Peyer's patch (tissue), 4 donors: Measurements from ENCODE around the gene LDLRAD4. TPM values are rescaled to one million over a fixed set of nuclear protein-coding genes. Genes with fewer than 3 reads are reported as not detected.

Experiments used
- DNase-seq, 3 donors: peaks; one replicate each; pipeline ENCODE4 v3.0.0-alpha.2; 2017 to 2019
- H3K27ac ChIP-seq, 4 donors: fragments of 200-600 bp; sonication (generic); one replicate each; pipeline ENCODE4 v1.5.1; 2016 to 2019
- H3K27me3 ChIP-seq, 2 donors: fragments of 200-600 bp; sonication (generic); one replicate each; pipeline ENCODE4 v1.5.1; 2019
- H3K36me3 ChIP-seq, 3 donors: fragments of 200-600 bp; sonication (generic); one replicate each; pipeline ENCODE4 v1.5.1; 2016 to 2019
- H3K4me1 ChIP-seq, 4 donors: fragments of 200-600 bp; sonication (generic); one replicate each; pipeline ENCODE4 v1.5.1; 2016 to 2019
- H3K4me3 ChIP-seq, 4 donors: fragments of 200-600 bp; sonication (generic); 1 replicate in 3 of 4; 2 replicates in 1 of 4; pipeline ENCODE4 v1.5.1; 2016 to 2019; ENCODE audit warnings: mild to moderate bottlenecking in 1 of 4
- H3K9me3 ChIP-seq, 4 donors: fragments of 200-600 bp; sonication (generic); one replicate each; pipeline ENCODE4 v1.5.1; 2016 to 2019; ENCODE audit warnings: mild to moderate bottlenecking in 1 of 4
- POLR2A ChIP-seq, 2 donors: fragments of 450-650 bp; IDR thresholded peaks; one replicate each; pipeline ENCODE4 v1.5.1; 2017; ENCODE audit warnings: antibody characterized with exemption in 2 of 2, mild to moderate bottlenecking in 2 of 2, moderate library complexity in 2 of 2
- total RNA-seq, 4 donors: library from RNA; depleted of rRNA; stranded (reverse); fragments of >200 nt; gene quantifications; one replicate each; pipeline ENCODE4 v1.1.0, GENCODE V29; 2016
- TF ChIP-seq, protein P1 (sequence below), 6 experiments: fragments of 450-650 bp in 4 of 6; fragments of 200-600 bp in 2 of 6; sonication (generic) in 1 of 6; IDR thresholded peaks; one replicate each; pipeline ENCODE4 v1.5.1; 2017 to 2019; ENCODE audit warnings: antibody characterized with exemption in 6 of 6, mild to moderate bottlenecking in 3 of 6, moderate library complexity in 1 of 6

The LDLRAD4 gene
- total RNA-seq, 4 donors from 2014 or later = 24.8 to 128 (median 50.0) TPM

GRCh38 chr18:13558124-13558523 is 339.6 kb downstream of the LDLRAD4 start:
- no peaks in the 10 kb centered on the region for H3K36me3 ChIP-seq
- no peaks in the 10 kb centered on the region for H3K9me3 ChIP-seq
- peak in 2 of 3 donors; percentile 55 to 73 for DNase-seq
- peaks cover 0 to 7% (median 3%) of the 10 kb centered on the region in 4 donors for H3K4me1 ChIP-seq
- no peak overlapping the region for H3K27ac ChIP-seq
- no peak overlapping the region for H3K4me3 ChIP-seq
- no peaks in the 10 kb centered on the region for H3K27me3 ChIP-seq
- no peak for TF ChIP-seq POLR2A (IDR thresholded peaks at IDR 0.05)
- TF ChIP-seq, protein P1, sequence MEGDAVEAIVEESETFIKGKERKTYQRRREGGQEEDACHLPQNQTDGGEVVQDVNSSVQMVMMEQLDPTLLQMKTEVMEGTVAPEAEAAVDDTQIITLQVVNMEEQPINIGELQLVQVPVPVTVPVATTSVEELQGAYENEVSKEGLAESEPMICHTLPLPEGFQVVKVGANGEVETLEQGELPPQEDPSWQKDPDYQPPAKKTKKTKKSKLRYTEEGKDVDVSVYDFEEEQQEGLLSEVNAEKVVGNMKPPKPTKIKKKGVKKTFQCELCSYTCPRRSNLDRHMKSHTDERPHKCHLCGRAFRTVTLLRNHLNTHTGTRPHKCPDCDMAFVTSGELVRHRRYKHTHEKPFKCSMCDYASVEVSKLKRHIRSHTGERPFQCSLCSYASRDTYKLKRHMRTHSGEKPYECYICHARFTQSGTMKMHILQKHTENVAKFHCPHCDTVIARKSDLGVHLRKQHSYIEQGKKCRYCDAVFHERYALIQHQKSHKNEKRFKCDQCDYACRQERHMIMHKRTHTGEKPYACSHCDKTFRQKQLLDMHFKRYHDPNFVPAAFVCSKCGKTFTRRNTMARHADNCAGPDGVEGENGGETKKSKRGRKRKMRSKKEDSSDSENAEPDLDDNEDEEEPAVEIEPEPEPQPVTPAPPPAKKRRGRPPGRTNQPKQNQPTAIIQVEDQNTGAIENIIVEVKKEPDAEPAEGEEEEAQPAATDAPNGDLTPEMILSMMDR (IDR thresholded peaks at IDR 0.05) = peak; percentile 38 to 64 (median 54)

- Histone ChIP-seq H3K36me3 (no peaks in the 10 kb centered on the region), H3K27me3 (no peaks in the 10 kb centered on the region), H3K4me1 (peaks cover 0 to 8% (median 3%) of the 10 kb centered on the region in 4 donors), H3K4me3 (no peak overlapping the region), H3K27ac (no peak overlapping the region), H3K9me3 (no peaks in the 10 kb centered on the region)
- no peak for DNase-seq
- TF ChIP-seq, protein P1 (IDR thresholded peaks at IDR 0.05) = no peak
- no peak for TF ChIP-seq POLR2A (IDR thresholded peaks at IDR 0.05)
Measured at GRCh38 chr18:13558790-13559189, 340.2 kb downstream of the LDLRAD4 start.

DNA sequence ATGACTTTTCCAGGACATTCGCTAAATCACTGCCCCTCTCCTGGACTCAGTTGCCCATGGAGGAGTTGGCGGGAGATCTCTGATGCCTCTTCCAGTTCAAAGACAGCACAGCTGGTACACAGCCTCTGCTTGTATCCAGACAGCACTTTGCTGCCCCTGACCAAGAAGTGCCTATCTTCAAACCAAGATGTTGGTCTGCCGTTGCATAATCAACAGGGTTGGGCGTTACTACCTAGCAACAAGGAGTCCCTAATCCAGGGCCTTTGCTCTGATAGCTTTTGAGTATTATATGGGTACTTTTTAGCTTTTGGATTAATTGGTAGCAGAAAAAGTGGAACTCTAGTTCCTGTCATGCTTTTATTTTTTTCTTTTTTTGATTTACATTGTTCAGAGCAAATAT is 341.2 kb downstream of the LDLRAD4 start:
- TF ChIP-seq, protein P1 (IDR thresholded peaks at IDR 0.05) = no peak
- TF ChIP-seq POLR2A (IDR thresholded peaks at IDR 0.05) = no peak
- H3K4me1 ChIP-seq = peaks cover 0 to 8% (median 3%) of the 10 kb centered on the region in 4 donors

DNA sequence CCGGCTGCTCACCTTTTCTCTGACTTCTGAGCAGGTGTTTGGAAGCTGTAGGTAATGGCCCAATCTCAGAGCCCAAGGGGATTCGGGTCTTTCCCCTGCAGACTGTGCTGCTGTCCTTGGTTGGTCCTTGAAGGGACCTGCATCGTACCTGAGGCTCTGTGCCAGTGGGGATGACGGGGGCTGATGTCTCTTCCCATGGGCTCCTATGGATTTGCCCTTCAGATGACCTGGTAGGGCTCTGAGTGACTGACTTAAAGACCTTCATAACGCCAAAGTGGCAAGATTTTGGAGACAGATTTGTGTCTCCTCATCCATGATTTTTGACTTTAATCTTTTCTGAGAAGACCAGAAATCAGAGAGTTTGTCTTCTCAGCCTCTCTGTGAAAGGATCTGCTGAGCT is 341.7 kb downstream of the LDLRAD4 start:
- Histone ChIP-seq H3K9me3 (no peaks in the 10 kb centered on the region), H3K27ac (no peak overlapping the region)
- TF ChIP-seq POLR2A (IDR thresholded peaks at IDR 0.05) = no peak
- TF ChIP-seq, protein P1 (IDR thresholded peaks at IDR 0.05) = no peak

More for the DNA sequence above, 341.2 kb downstream of the LDLRAD4 start:
- no peaks in the 10 kb centered on the region for H3K9me3 ChIP-seq
- no peak overlapping the region for H3K27ac ChIP-seq
- no peak overlapping the region for H3K4me3 ChIP-seq
- H3K36me3 ChIP-seq = no peaks in the 10 kb centered on the region
- no peak for DNase-seq
- no peaks in the 10 kb centered on the region for H3K27me3 ChIP-seq

GRCh38 chr18:13562494-13563029 is 344.0 kb downstream of the LDLRAD4 start:
- DNase-seq = peak in 1 of 3 donors; percentile 50
- TF ChIP-seq POLR2A (IDR thresholded peaks at IDR 0.05) = no peak
- TF ChIP-seq, protein P1 (IDR thresholded peaks at IDR 0.05) = no peak
- no peaks in the 10 kb centered on the region for H3K9me3 ChIP-seq
- no peaks in the 10 kb centered on the region for H3K36me3 ChIP-seq
- no peak overlapping the region for H3K4me3 ChIP-seq
- H3K27me3 ChIP-seq = no peaks in the 10 kb centered on the region
- H3K4me1 ChIP-seq = peaks cover 0 to 12% (median 6%) of the 10 kb centered on the region in 4 donors
- H3K27ac ChIP-seq = peak overlapping the region in 1 of 4 donors; percentile 32

More for the DNA sequence above, 341.7 kb downstream of the LDLRAD4 start:
- no peaks in the 10 kb centered on the region for H3K27me3 ChIP-seq
- H3K4me3 ChIP-seq = no peak overlapping the region
- H3K36me3 ChIP-seq = no peaks in the 10 kb centered on the region
- DNase-seq = peak in 1 of 3 donors; percentile 8
- peaks cover 0 to 8% (median 3%) of the 10 kb centered on the region in 4 donors for H3K4me1 ChIP-seq
